H9 (cell line): ENCODE measurements around the gene GABBR2. TPM values are rescaled to one million over a fixed set of nuclear protein-coding genes. Genes with fewer than 3 reads are reported as not detected.

ENCODE experiments used
- DNase-seq: peaks from one replicate; pipeline ENCODE4 v3.0.0-alpha.2; 2017
- H2AFZ ChIP-seq: one replicate; pipeline ENCODE4 v1.6.1; 2013; ENCODE audit warnings: mild to moderate bottlenecking, low read length, control low read depth, moderate library complexity
- H2AK5ac ChIP-seq: 2 replicates; pipeline ENCODE4 v1.6.1; 2013; ENCODE audit warnings: low read length, control low read depth, mixed read lengths; ENCODE audit not compliant: insufficient read length
- H2BK120ac ChIP-seq: one replicate; pipeline ENCODE4 v1.6.1; 2013; ENCODE audit warnings: low read depth, mild to moderate bottlenecking, low read length, control low read depth, inconsistent platforms; ENCODE audit not compliant: poor library complexity, severe bottlenecking
- H2BK12ac ChIP-seq: 2 replicates; pipeline ENCODE4 v1.6.1; 2013; ENCODE audit warnings: low read length, control low read depth, mixed read lengths, low read depth; ENCODE audit not compliant: insufficient read length
- H2BK15ac ChIP-seq: 2 replicates; pipeline ENCODE4 v1.6.1; 2013; ENCODE audit warnings: low read depth, low read length, control low read depth
- H2BK20ac ChIP-seq: one replicate; pipeline ENCODE4 v1.6.1; 2013; ENCODE audit warnings: low read depth, mild to moderate bottlenecking, low read length, control low read depth, inconsistent platforms; ENCODE audit not compliant: poor library complexity, severe bottlenecking
- H2BK5ac ChIP-seq: 2 replicates; pipeline ENCODE4 v1.6.1; 2013; ENCODE audit warnings: low read length, control low read depth, mixed read lengths; ENCODE audit not compliant: insufficient read length
- H3K14ac ChIP-seq: 2 replicates; pipeline ENCODE4 v1.6.1; 2013; ENCODE audit warnings: low read length, control low read depth; ENCODE audit not compliant: insufficient read depth
- H3K18ac ChIP-seq: 2 replicates; pipeline ENCODE4 v1.6.1; 2013; ENCODE audit warnings: low read depth, mild to moderate bottlenecking, mixed read lengths, low read length, control low read depth; ENCODE audit not compliant: insufficient read length
- H3K23ac ChIP-seq: 2 replicates; pipeline ENCODE4 v1.6.1; 2013; ENCODE audit warnings: low read length, control low read depth, mixed read lengths, low read depth; ENCODE audit not compliant: insufficient read length
- H3K23me2 ChIP-seq: 2 replicates; pipeline ENCODE4 v1.6.1; 2013; ENCODE audit warnings: low read depth, mild to moderate bottlenecking, mixed read lengths, low read length, control low read depth; ENCODE audit not compliant: insufficient read length, poor library complexity, severe bottlenecking
- H3K27ac ChIP-seq: 2 replicates; pipeline ENCODE4 v1.5.1; 2013; ENCODE audit warnings: low read length, control low read depth, mixed read lengths, low read depth; ENCODE audit not compliant: insufficient read length
- H3K27me3 ChIP-seq: 2 replicates; pipeline ENCODE4 v1.6.1; 2013; ENCODE audit warnings: low read length, control low read depth, inconsistent platforms; ENCODE audit not compliant: insufficient read depth
- H3K4ac ChIP-seq: 2 replicates; pipeline ENCODE4 v1.6.1; 2013; ENCODE audit warnings: low read depth, mild to moderate bottlenecking, control low read depth, inconsistent platforms, low read length, moderate library complexity
- H3K4me1 ChIP-seq: 2 replicates; pipeline ENCODE4 v1.6.1; 2013; ENCODE audit warnings: low read length, control low read depth, inconsistent platforms; ENCODE audit not compliant: insufficient read depth
- H3K4me2 ChIP-seq: 2 replicates; pipeline ENCODE4 v1.6.1; 2013; ENCODE audit warnings: low read length, control low read depth, mixed read lengths; ENCODE audit not compliant: insufficient read length, insufficient read depth
- H3K56ac ChIP-seq: 2 replicates; pipeline ENCODE4 v1.6.1; 2013; ENCODE audit warnings: low read depth, mild to moderate bottlenecking, mixed read lengths, low read length, control low read depth; ENCODE audit not compliant: insufficient read length
- H3K79me1 ChIP-seq: 2 replicates; pipeline ENCODE4 v1.6.1; 2013; ENCODE audit warnings: low read depth, mild to moderate bottlenecking, moderate library complexity, low read length, control low read depth, inconsistent platforms; ENCODE audit not compliant: insufficient read depth, poor library complexity, severe bottlenecking
- H3K79me2 ChIP-seq: 2 replicates; pipeline ENCODE4 v1.6.1; 2013; ENCODE audit warnings: low read length, control low read depth, inconsistent platforms; ENCODE audit not compliant: insufficient read depth
- H3K9ac ChIP-seq: 2 replicates; pipeline ENCODE4 v1.6.1; 2013; ENCODE audit warnings: low read length, control low read depth, mixed read lengths; ENCODE audit not compliant: insufficient read length; ENCODE audit errors: extremely low read depth
- H3K9me3 ChIP-seq: one replicate; pipeline ENCODE4 v1.6.1; 2013; ENCODE audit warnings: low read depth, low read length, inconsistent platforms; ENCODE audit not compliant: control insufficient read depth
- H3T11ph ChIP-seq: one replicate; pipeline ENCODE4 v1.6.1; 2013; ENCODE audit warnings: mild to moderate bottlenecking, low read length, control low read depth, inconsistent platforms
- H4K20me1 ChIP-seq: one replicate; pipeline ENCODE4 v1.6.1; 2013; ENCODE audit not compliant: control insufficient read depth, insufficient read length, insufficient read depth
- H4K5ac ChIP-seq: 2 replicates; pipeline ENCODE4 v1.6.1; 2013; ENCODE audit warnings: low read depth, mild to moderate bottlenecking, mixed read lengths, low read length, control low read depth; ENCODE audit not compliant: insufficient read length
- H4K8ac ChIP-seq: replicated peaks from 2 replicates; pipeline ENCODE4 v1.6.1; 2013; ENCODE audit warnings: low read length, control low read depth, mixed read lengths, low read depth; ENCODE audit not compliant: insufficient read length
- H4K91ac ChIP-seq: 2 replicates; pipeline ENCODE4 v1.6.1; 2013; ENCODE audit warnings: low read depth, mild to moderate bottlenecking, moderate library complexity, mixed read lengths, low read length, control low read depth; ENCODE audit not compliant: insufficient read length
- H3K27ac Mint-ChIP-seq, 3 experiments: 2 replicates in 2 of 3; 3 replicates in 1 of 3; pipeline ENCODE4 v1.8.0; 2020 to 2021; ENCODE audit warnings: mixed read lengths in 3 of 3, mild to moderate bottlenecking in 1 of 3, moderate library complexity in 1 of 3
- H3K27me3 Mint-ChIP-seq: 2 replicates; pipeline ENCODE4 v1.8.0; 2021; ENCODE audit warnings: low read depth, mild to moderate bottlenecking, moderate library complexity, mixed read lengths
- H3K36me3 Mint-ChIP-seq, 3 experiments: 2 replicates in 2 of 3; 3 replicates in 1 of 3; pipeline ENCODE4 v1.8.0; 2020 to 2021; ENCODE audit warnings: low read depth in 3 of 3, mixed read lengths in 3 of 3; ENCODE audit not compliant: insufficient read depth in 1 of 3
- H3K4me1 Mint-ChIP-seq, 2 experiments: 2 replicates each; pipeline ENCODE4 v1.8.0; 2020; ENCODE audit warnings: mixed read lengths in 2 of 2
- H3K4me3 Mint-ChIP-seq, 2 experiments: 2 replicates in 1 of 2; 3 replicates in 1 of 2; pipeline ENCODE4 v1.8.0; 2020 to 2021; ENCODE audit warnings: mild to moderate bottlenecking in 2 of 2, mixed read lengths in 2 of 2, moderate library complexity in 1 of 2
- H3K9me3 Mint-ChIP-seq, 2 experiments: 2 replicates in 1 of 2; 3 replicates in 1 of 2; pipeline ENCODE4 v1.8.0; 2020; ENCODE audit warnings: mild to moderate bottlenecking in 2 of 2, mixed read lengths in 2 of 2, moderate library complexity in 1 of 2
- CTCF ChIP-seq: fragments of 200-600 bp; sonication (generic); conservative IDR thresholded peaks from 3 replicates; pipeline ENCODE4 v1.8.0; 2021; ENCODE audit warnings: antibody characterized with exemption, mild to moderate bottlenecking
- WGBS: extraction: QIAGEN DNeasy Blood & Tissue Kit; methylation state at CpG from one replicate; pipeline ENCODE4 v1.1.7; 2013; ENCODE audit warnings: missing lambda C conversion rate, low lambda C conversion rate, mixed read lengths; ENCODE audit not compliant: insufficient read length; ENCODE audit errors: extremely low coverage; 5-methylcytosine and 5-hydroxymethylcytosine counted together
- total RNA-seq: library from RNA; stranded (reverse); gene quantifications from 2 replicates; pipeline ENCODE4 v1.2.1, GENCODE V29; 2021

Gene GABBR2
- total RNA-seq, 1 experiment from 2014 or later: 0.66 TPM

GRCh38 chr9:98500337-98500919 lies 208.3 kb downstream of the GABBR2 start:
- no peak overlapping the region for H3K4ac ChIP-seq
- H3K27me3 Mint-ChIP-seq: peaks cover 17% of the 10 kb centered on the region
- H3K27ac ChIP-seq: no peak overlapping the region
- H3K9me3 Mint-ChIP-seq: no peaks in the 10 kb centered on the region
- H3K18ac ChIP-seq: no peak overlapping the region
- H2BK15ac ChIP-seq: no peak overlapping the region
- peaks cover 19% of the 10 kb centered on the region for H3K4me1 ChIP-seq
- no peak overlapping the region for H2BK20ac ChIP-seq
- H3K27me3 ChIP-seq: no peaks in the 10 kb centered on the region; the same call in 1 of the 2 replicates
- H2AK5ac ChIP-seq: no peak overlapping the region
- no peak overlapping the region for H2BK120ac ChIP-seq
- no peak overlapping the region for H2AFZ ChIP-seq
- no peak overlapping the region for H4K91ac ChIP-seq
- no peak overlapping the region for H3K23ac ChIP-seq
- H3K9me3 ChIP-seq: no peaks in the 10 kb centered on the region
- H3K4me2 ChIP-seq: no peak overlapping the region
- no peak overlapping the region for H2BK5ac ChIP-seq
- H4K5ac ChIP-seq: no peak overlapping the region
- peak; percentile 22 for DNase-seq
- H3K9ac ChIP-seq: no peak overlapping the region
- H3T11ph ChIP-seq: no peak overlapping the region
- no peak overlapping the region for H3K4me3 Mint-ChIP-seq
- no peak overlapping the region for H2BK12ac ChIP-seq
- peaks cover under 1% of the 10 kb centered on the region for H4K20me1 ChIP-seq
- peaks cover 41 to 42% of the 10 kb centered on the region in 2 experiments for H3K4me1 Mint-ChIP-seq
- no peak overlapping the region for H3K27ac Mint-ChIP-seq
- H3K79me1 ChIP-seq: no peaks in the 10 kb centered on the region
- H3K79me2 ChIP-seq: no peaks in the 10 kb centered on the region
- no CpG with 5 or more reads among the region's 7 CpGs for WGBS
- TF ChIP-seq CTCF: no peak
- H3K36me3 Mint-ChIP-seq: no peaks in the 10 kb centered on the region; a peak in 1 of 7 replicates
- no peak overlapping the region for H3K56ac ChIP-seq
- H3K23me2 ChIP-seq: no peaks in the 10 kb centered on the region
- no peak overlapping the region for H4K8ac ChIP-seq
- no peak overlapping the region for H3K14ac ChIP-seq
